ENCODE measurements around the gene PTPRZ1. TPM values are rescaled to one million over a fixed set of nuclear protein-coding genes. Genes with fewer than 3 reads are reported as not detected.

The PTPRZ1 gene
- total RNA-seq, 2 donors from 2014 or later: 0.12 to 1.1 TPM

- intact Hi-C loops (cut with DNase I, micrococcal nuclease): no loop called here
- no peak for DNase-seq
- no peak for ATAC-seq
These were observed 68.0 kb downstream of the PTPRZ1 start for GRCh38 chr7:121940918-121941317.

GRCh38 chr7:121941830-121942229 is 68.9 kb downstream of the PTPRZ1 start:
- intact Hi-C loops (cut with DNase I, micrococcal nuclease): no loop called here
- ATAC-seq: no peak
- DNase-seq: no peak

- intact Hi-C loops (cut with DNase I, micrococcal nuclease): no loop called here
- ATAC-seq: no peak
These were observed 72.1 kb downstream of the PTPRZ1 start for GRCh38 chr7:121945066-121945465.

GRCh38 chr7:121945480-121946236 is 72.7 kb downstream of the PTPRZ1 start:
- DNase-seq (no peak), ATAC-seq (no peak)
- intact Hi-C loops (cut with DNase I, micrococcal nuclease): no loop called here

More at GRCh38 chr7:121945066-121945465, 72.1 kb downstream of the PTPRZ1 start:
- DNase-seq: no peak

GRCh38 chr7:121953164-121953563 is 80.2 kb downstream of the PTPRZ1 start:
- intact Hi-C loops (cut with DNase I, micrococcal nuclease): no loop called here
- DNase-seq (no peak), ATAC-seq (no peak)

- ATAC-seq (no peak), DNase-seq (no peak)
- intact Hi-C loops (cut with DNase I, micrococcal nuclease): no loop called here
These were observed 80.6 kb downstream of the PTPRZ1 start for GRCh38 chr7:121953601-121954000.

- intact Hi-C loops (cut with DNase I, micrococcal nuclease): no loop called here
- ATAC-seq (no peak), DNase-seq (no peak)
These were observed 81.8 kb downstream of the PTPRZ1 start for GRCh38 chr7:121954803-121955202.

- ATAC-seq: no peak
- intact Hi-C loops (cut with DNase I, micrococcal nuclease): no loop called here
- DNase-seq: no peak
These were observed 84.7 kb downstream of the PTPRZ1 start for GRCh38 chr7:121957626-121958025.

- DNase-seq: no peak
- no peak for ATAC-seq
- intact Hi-C loops (cut with DNase I, micrococcal nuclease): no loop called here
These were observed 87.7 kb downstream of the PTPRZ1 start for GRCh38 chr7:121960678-121961077.

- intact Hi-C loops (cut with DNase I, micrococcal nuclease): no loop called here
- DNase-seq (no peak), ATAC-seq (no peak)
These were observed 88.3 kb downstream of the PTPRZ1 start for GRCh38 chr7:121961089-121961867.

- DNase-seq (no peak), ATAC-seq (no peak)
- intact Hi-C loops (cut with DNase I, micrococcal nuclease): no loop called here
These were observed 93.4 kb downstream of the PTPRZ1 start for GRCh38 chr7:121966276-121966934.

GRCh38 chr7:121966935-121967332 is 94.0 kb downstream of the PTPRZ1 start:
- DNase-seq (no peak), ATAC-seq (no peak)
- intact Hi-C loops (cut with DNase I, micrococcal nuclease): no loop called here

- ATAC-seq: no peak
- intact Hi-C loops (cut with DNase I, micrococcal nuclease): no loop called here
These were observed 112.6 kb downstream of the PTPRZ1 start for GRCh38 chr7:121985476-121986030.

GRCh38 chr7:121992068-121992467 is 119.1 kb downstream of the PTPRZ1 start:
- intact Hi-C loops (cut with DNase I, micrococcal nuclease): loop anchor here in 1 of 2 donors (5.0 kb wide), 2 partner anchors 385 to 445 kb away; no protein-coding TSS in a partner anchor
- ATAC-seq (no peak), DNase-seq (no peak)

More at GRCh38 chr7:121985476-121986030, 112.6 kb downstream of the PTPRZ1 start:
- no peak for DNase-seq

- intact Hi-C loops (cut with DNase I, micrococcal nuclease): loop anchor here in 1 of 2 donors (5.0 kb wide), 2 partner anchors 388 to 448 kb away; no protein-coding TSS in a partner anchor
- peak; percentile 94 for ATAC-seq
These were observed 121.9 kb downstream of the PTPRZ1 start for GRCh38 chr7:121994625-121995410.

GRCh38 chr7:122006687-122007086 is 133.7 kb downstream of the PTPRZ1 start:
- no peak for ATAC-seq
- no peak for DNase-seq
- intact Hi-C loops (cut with DNase I, micrococcal nuclease): no loop called here

More at GRCh38 chr7:121994625-121995410, 121.9 kb downstream of the PTPRZ1 start:
- DNase-seq: peak in 1 of 2 donors; percentile 60

GRCh38 chr7:122010116-122010515 is 137.2 kb downstream of the PTPRZ1 start:
- no peak for ATAC-seq
- DNase-seq: no peak
- intact Hi-C loops (cut with DNase I, micrococcal nuclease): no loop called here

GRCh38 chr7:122013065-122013464 is 140.1 kb downstream of the PTPRZ1 start:
- DNase-seq (no peak), ATAC-seq (no peak)
- intact Hi-C loops (cut with DNase I, micrococcal nuclease): no loop called here

Measured in left colon (tissue), 2 donors.